ENCODE measurements around the gene SLIT2.

- TF ChIP-seq POLR2A (IDR thresholded peaks at IDR 0.05; ENCODE audit: low read depth) (no peak), POLR2AphosphoS5 (IDR thresholded peaks at IDR 0.05) (no peak)
- TF ChIP-seq, protein P1, sequence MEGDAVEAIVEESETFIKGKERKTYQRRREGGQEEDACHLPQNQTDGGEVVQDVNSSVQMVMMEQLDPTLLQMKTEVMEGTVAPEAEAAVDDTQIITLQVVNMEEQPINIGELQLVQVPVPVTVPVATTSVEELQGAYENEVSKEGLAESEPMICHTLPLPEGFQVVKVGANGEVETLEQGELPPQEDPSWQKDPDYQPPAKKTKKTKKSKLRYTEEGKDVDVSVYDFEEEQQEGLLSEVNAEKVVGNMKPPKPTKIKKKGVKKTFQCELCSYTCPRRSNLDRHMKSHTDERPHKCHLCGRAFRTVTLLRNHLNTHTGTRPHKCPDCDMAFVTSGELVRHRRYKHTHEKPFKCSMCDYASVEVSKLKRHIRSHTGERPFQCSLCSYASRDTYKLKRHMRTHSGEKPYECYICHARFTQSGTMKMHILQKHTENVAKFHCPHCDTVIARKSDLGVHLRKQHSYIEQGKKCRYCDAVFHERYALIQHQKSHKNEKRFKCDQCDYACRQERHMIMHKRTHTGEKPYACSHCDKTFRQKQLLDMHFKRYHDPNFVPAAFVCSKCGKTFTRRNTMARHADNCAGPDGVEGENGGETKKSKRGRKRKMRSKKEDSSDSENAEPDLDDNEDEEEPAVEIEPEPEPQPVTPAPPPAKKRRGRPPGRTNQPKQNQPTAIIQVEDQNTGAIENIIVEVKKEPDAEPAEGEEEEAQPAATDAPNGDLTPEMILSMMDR (IDR thresholded peaks at IDR 0.05) = no peak
Observed at GRCh38 chr4:20298455-20298854, 46.8 kb downstream of the SLIT2 start.

Data from esophagus muscularis mucosa (tissue), 3 donors.